AG04449 (cell line): ENCODE data around the gene NR4A1.

Source experiments
- CTCF ChIA-PET: fragments of 350-600 bp; formaldehyde crosslinking; extraction: SDS; loops from one replicate; lab custom pipeline; 2021; ENCODE audit warnings: antibody characterized with exemption; lab: Yijun Ruan, JAX
- POLR2A ChIA-PET: fragments of 400-600, 350-600 bp; formaldehyde crosslinking; extraction: SDS; loops from one replicate; lab custom pipeline; 2020; ENCODE audit warnings: antibody characterized with exemption, inconsistent platforms; lab: Yijun Ruan, JAX
- DNase-seq: peaks from one replicate; pipeline ENCODE4 v3.0.0-alpha.2; 2010; ENCODE audit warnings: low read depth, low spot score
- H3K4me3 ChIP-seq: 2 replicates; pipeline ENCODE4 v1.5.1; 2011; ENCODE audit warnings: low read depth, mild to moderate bottlenecking, control low read depth, low read length
- CTCF ChIP-seq: IDR thresholded peaks from one replicate; pipeline ENCODE4 v1.5.1; 2011; ENCODE audit warnings: mild to moderate bottlenecking, moderate library complexity, low read length, control low read depth, inconsistent platforms; ENCODE audit not compliant: insufficient read depth; ENCODE audit errors: missing control alignments

The NR4A1 gene

GRCh38 chr12:52062167-52063081 is 11.2 kb downstream of the NR4A1 start:
- no peak for DNase-seq
- TF ChIP-seq CTCF = no peak
- no peak overlapping the region for H3K4me3 ChIP-seq
- ChIA-PET POLR2A (interaction anchor here (0.7 to 1.8 kb wide), 2 partner anchors 11 to 20 kb away, joined by 3 to 10 read pairs; partner anchors contain the start of gene NR4A1), CTCF (interaction anchor here (2.2 to 45.6 kb wide), 3 partner anchors 8 to 29 kb away, joined by 9 to 1695 read pairs (median 35); partner anchors contain the start of gene ATG101)

DNA sequence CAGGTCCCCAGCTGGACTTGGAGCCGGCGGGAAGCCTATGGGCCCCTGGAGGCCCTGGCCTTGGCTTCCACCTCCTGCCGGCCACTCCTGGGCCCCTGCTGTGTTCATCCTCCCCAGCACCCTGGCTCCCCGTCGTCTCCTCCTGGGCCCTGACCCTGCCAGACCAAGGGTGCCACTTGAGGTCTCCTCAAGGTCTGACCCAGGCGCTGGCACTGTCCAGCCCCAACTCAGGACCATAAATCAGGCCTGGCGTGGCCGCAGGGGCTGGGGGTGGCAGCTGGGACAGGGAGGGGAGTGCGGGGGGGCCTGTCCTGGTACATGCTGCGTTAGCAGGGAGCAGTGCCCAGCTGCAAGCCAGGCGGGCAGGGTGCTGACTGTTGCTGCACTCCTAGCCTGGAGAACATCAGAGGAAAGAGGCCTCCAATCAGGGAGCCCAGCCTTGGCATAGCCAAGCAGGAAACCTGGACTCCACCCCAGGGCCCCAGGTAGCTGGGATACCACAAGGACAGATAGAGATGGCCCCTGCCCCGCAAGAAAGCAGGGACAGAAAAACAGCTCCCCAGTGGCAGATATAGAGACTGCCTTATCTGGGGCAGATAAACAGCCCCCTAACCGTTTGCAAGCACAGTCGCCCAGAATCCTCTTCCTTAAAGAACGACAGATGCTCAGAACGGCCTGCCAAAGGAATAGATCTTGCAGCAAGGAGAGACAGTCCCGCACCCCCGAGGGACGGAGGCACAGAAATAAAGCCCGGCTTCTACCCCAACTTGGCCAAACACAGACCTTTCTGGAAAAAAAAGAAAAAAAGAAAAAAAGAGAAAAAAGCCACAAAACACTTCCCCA is 12.1 kb downstream of the NR4A1 start:
- ChIA-PET POLR2A (interaction anchor here (1.8 kb wide), 1 partner anchor 12 kb away, joined by 10 read pairs; the partner anchor contains the start of gene NR4A1), CTCF (interaction anchor here (1.2 to 45.6 kb wide), 3 partner anchors 20 to 58 kb away, joined by 3 to 1695 read pairs (median 9); no protein-coding TSS in a partner anchor)
- no peak overlapping the region for H3K4me3 ChIP-seq
- no peak for TF ChIP-seq CTCF
- no peak for DNase-seq

GRCh38 chr12:52063981-52064649 is 12.9 kb downstream of the NR4A1 start:
- ChIA-PET POLR2A (no interaction called here), CTCF (interaction anchor here (0.9 to 45.6 kb wide), 4 partner anchors 13 to 57 kb away, joined by 3 to 1695 read pairs (median 6); partner anchors contain the start of gene NR4A1)
- no peak for DNase-seq
- no peak for TF ChIP-seq CTCF
- no peak overlapping the region for H3K4me3 ChIP-seq

DNA sequence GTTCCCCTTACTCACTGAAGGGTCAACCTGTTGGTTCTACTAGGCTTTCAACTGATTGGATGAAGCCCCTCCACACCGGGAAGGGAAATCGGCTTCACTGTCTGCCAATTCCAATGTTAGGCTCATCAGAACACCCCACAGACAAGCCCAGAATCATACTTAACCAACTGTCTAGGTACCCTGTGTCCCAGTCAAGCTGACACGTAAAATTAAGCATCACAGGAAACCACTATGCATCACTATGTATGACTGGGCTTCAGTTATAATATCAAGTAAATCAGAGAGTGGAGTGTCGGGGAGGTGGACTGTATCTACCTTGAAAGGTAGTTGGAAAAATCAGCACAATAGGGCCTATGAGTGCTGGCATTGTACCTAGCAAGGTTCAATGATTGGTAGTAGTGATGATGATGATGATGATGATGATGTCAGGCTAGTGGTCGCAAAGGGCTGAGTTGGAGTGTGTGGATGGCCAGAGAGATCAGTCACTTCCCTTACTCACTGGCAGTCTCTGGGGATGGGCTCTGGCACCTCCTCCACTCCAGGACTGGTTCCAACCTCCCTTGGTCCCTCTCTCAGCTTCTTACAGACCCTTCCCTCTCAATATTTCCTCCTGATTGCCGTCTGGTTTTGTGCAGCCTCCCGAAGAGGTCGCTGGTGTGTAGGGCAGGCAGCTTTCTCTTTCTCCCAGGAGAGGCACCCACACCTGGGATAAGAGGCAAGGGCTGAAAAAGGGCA is 15.3 kb downstream of the NR4A1 start:
- no peak for DNase-seq
- ChIA-PET POLR2A (no interaction called here), CTCF (interaction anchor here (1.0 to 45.6 kb wide), 4 partner anchors 15 to 33 kb away, joined by 5 to 1695 read pairs (median 111); partner anchors contain the start of genes NR4A1 and SMIM41)
- no peak overlapping the region for H3K4me3 ChIP-seq
- no peak for TF ChIP-seq CTCF

GRCh38 chr12:52067081-52067374 is 15.8 kb downstream of the NR4A1 start:
- ChIA-PET POLR2A (no interaction called here), CTCF (interaction anchor here (2.7 to 45.6 kb wide), 3 partner anchors 16 to 34 kb away, joined by 18 to 1695 read pairs (median 204); partner anchors contain the start of genes NR4A1 and SMIM41)
- DNase-seq = no peak
- no peak for TF ChIP-seq CTCF
- no peak overlapping the region for H3K4me3 ChIP-seq
